HG02623 (cell line): ENCODE measurements around the gene LIMK2.

Experiments used
- ATAC-seq: cut with Tn5 transposase; IDR thresholded peaks from one replicate; pipeline ENCODE4 v1.9.1; 2021; ENCODE audit warnings: moderate library complexity; ENCODE audit not compliant: unreplicated experiment

LIMK2 gene

DNA sequence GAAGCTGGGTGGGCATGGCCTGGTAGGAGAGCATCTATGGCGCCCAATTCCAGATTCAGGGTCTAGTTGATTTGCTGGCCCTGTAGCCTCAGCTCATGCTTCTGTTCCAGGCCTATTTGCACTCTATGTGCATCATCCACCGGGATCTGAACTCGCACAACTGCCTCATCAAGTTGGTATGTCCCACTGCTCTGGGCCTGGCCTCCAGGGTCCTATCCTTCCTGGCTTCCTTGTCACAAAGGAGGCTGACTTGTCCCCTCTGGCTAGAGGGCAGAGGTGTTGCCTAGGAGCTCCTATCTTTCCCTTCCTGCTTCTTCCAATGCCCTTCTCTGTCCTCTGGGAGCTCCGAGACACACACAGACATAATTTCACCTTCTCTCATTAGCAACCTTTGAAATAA lies 58.9 kb downstream of the LIMK2 start:
- no peak for ATAC-seq

DNA sequence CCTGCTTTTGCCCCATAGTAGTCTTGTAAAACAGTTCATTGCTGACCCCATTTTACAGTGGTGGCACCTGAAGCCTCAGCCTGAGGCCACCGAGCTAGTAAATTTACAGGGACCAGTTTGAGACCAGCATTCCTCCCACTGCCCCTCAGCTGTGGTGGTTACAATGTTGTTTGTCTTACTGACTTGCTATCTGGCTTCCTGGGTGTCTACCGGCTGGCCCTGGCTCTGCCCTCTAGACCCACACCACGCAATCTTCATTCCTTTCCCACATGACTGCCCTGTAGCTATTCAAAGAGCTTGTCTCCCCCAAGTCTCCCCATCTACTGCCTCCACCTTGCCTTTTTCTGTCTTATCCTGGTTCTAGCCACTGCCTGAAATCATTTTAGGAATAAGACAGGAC lies 59.4 kb downstream of the LIMK2 start:
- no peak for ATAC-seq

DNA sequence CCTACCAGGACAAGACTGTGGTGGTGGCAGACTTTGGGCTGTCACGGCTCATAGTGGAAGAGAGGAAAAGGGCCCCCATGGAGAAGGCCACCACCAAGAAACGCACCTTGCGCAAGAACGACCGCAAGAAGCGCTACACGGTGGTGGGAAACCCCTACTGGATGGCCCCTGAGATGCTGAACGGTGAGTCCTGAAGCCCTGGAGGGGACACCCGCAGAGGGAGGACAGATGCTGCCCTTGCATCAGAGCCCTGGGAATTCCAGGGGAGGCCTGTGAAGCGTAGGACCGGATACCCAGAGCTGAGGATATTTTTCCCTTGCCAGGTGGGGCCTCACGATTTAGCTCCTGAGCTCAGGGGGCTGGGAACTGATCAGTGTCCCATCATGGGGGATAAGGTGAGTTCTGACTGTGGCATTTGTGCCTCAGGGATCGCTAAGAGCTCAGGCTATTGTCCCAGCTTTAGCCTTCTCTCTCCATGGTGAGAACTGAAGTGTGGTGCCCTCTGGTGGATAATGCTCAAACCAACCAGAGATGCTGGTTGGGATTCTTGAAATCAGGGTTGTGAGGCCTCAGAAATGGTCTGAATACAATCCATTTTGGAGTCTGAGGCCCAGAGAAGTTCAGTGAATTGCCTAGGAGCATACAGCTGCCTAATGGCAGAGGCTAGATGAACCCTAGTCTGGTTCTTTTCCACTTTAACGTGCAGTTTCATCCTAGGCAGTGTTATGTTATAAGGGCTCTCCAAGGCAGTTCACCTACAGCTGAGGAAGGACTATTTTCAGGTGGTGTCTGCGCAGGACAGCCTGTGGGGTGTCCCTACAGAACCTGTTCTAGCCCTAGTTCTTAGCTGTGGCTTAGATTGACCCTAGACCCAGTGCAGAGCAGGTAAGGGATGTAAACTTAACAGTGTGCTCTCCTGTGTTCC lies 60.7 kb downstream of the LIMK2 start:
- ATAC-seq, result no peak

DNA sequence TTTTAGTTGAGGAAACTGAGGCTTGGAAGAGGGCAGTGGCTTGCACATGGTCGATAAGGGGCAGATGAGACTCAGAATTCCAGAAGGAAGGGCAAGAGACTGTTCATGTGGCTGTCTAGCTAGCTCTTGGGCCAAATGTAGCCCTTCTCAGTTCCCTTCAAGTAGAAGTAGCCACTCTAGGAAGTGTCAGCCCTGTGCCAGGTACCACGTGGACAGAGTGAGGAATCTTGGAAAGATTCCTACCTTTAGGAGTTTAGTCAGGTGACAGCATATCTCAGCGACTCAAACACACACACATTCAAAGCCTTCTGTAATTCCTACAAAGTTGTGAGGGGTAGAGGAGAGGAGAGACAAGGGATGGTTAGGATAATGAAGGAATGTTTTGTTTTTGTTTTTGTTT lies 61.9 kb downstream of the LIMK2 start:
- no peak for ATAC-seq

DNA sequence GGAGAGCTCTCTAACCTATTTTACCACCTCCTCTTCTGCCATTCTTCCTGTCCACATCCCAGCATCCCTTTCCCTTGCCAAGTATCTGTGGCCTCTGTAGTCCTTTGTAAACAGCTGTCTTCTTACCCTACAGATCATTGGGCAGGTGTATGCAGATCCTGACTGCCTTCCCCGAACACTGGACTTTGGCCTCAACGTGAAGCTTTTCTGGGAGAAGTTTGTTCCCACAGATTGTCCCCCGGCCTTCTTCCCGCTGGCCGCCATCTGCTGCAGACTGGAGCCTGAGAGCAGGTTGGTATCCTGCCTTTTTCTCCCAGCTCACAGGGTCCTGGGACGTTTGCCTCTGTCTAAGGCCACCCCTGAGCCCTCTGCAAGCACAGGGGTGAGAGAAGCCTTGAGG lies 62.9 kb downstream of the LIMK2 start:
- no peak for ATAC-seq

DNA sequence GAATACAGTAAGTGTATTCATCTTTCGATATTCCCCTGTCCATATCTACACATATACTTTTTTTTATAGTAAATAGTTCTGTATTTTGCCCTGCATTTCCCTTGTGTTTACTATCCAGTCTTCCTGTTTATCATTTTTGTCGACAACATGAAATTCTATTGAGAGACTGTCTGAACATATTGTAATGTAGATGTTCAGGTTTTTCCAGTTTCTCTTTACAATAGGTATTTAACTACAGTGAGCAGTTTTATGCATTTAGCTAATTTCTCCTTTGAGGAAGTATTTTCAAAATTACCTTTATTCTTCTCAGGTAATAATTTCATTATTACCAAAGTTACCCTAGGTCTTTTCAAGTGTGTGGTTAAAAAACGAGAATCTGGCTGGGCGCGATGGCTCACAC lies 63.5 kb downstream of the LIMK2 start:
- ATAC-seq, result no peak

DNA sequence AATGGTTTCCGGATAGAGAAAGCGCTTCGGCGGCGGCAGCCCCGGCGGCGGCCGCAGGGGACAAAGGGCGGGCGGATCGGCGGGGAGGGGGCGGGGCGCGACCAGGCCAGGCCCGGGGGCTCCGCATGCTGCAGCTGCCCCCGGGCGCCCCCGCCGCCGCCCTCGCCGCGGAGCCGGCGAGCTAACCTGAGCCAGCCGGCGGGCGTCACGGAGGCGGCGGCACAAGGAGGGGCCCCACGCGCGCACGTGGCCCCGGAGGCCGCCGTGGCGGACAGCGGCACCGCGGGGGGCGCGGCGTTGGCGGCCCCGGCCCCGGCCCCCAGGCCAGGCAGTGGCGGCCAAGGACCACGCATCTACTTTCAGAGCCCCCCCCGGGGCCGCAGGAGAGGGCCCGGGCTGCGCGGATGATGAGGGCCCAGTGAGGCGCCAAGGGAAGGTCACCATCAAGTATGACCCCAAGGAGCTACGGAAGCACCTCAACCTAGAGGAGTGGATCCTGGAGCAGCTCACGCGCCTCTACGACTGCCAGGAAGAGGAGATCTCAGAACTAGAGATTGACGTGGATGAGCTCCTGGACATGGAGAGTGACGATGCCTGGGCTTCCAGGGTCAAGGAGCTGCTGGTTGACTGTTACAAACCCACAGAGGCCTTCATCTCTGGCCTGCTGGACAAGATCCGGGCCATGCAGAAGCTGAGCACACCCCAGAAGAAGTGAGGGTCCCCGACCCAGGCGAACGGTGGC lies 64.5 kb downstream of the LIMK2 start:
- ATAC-seq, result no peak

DNA sequence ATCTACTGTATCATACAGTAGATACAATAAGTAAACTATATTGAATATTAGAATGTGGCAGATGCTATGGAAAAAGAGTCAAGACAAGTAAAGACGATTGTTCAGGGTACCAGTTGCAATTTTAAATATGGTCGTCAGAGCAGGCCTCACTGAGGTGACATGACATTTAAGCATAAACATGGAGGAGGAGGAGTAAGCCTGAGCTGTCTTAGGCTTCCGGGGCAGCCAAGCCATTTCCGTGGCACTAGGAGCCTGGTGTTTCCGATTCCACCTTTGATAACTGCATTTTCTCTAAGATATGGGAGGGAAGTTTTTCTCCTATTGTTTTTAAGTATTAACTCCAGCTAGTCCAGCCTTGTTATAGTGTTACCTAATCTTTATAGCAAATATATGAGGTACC lies 65.6 kb downstream of the LIMK2 start:
- ATAC-seq, result no peak

DNA sequence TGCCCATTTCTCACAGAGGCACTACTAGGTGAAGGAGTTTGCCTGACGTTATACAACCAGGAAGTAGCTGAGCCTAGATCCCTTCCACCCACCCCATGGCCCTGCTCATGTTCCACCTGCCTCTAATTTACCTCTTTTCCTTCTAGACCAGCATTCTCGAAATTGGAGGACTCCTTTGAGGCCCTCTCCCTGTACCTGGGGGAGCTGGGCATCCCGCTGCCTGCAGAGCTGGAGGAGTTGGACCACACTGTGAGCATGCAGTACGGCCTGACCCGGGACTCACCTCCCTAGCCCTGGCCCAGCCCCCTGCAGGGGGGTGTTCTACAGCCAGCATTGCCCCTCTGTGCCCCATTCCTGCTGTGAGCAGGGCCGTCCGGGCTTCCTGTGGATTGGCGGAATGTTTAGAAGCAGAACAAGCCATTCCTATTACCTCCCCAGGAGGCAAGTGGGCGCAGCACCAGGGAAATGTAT lies 66.1 kb downstream of the LIMK2 start:
- no peak for ATAC-seq

DNA sequence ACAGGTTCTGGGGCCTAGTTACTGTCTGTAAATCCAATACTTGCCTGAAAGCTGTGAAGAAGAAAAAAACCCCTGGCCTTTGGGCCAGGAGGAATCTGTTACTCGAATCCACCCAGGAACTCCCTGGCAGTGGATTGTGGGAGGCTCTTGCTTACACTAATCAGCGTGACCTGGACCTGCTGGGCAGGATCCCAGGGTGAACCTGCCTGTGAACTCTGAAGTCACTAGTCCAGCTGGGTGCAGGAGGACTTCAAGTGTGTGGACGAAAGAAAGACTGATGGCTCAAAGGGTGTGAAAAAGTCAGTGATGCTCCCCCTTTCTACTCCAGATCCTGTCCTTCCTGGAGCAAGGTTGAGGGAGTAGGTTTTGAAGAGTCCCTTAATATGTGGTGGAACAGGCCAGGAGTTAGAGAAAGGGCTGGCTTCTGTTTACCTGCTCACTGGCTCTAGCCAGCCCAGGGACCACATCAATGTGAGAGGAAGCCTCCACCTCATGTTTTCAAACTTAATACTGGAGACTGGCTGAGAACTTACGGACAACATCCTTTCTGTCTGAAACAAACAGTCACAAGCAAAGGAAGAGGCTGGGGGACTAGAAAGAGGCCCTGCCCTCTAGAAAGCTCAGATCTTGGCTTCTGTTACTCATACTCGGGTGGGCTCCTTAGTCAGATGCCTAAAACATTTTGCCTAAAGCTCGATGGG lies 66.7 kb downstream of the LIMK2 start:
- no peak for ATAC-seq

DNA sequence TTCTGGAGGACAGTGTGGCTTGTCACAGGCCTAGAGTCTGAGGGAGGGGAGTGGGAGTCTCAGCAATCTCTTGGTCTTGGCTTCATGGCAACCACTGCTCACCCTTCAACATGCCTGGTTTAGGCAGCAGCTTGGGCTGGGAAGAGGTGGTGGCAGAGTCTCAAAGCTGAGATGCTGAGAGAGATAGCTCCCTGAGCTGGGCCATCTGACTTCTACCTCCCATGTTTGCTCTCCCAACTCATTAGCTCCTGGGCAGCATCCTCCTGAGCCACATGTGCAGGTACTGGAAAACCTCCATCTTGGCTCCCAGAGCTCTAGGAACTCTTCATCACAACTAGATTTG lies 67.2 kb downstream of the LIMK2 start:
- ATAC-seq, result no peak

DNA sequence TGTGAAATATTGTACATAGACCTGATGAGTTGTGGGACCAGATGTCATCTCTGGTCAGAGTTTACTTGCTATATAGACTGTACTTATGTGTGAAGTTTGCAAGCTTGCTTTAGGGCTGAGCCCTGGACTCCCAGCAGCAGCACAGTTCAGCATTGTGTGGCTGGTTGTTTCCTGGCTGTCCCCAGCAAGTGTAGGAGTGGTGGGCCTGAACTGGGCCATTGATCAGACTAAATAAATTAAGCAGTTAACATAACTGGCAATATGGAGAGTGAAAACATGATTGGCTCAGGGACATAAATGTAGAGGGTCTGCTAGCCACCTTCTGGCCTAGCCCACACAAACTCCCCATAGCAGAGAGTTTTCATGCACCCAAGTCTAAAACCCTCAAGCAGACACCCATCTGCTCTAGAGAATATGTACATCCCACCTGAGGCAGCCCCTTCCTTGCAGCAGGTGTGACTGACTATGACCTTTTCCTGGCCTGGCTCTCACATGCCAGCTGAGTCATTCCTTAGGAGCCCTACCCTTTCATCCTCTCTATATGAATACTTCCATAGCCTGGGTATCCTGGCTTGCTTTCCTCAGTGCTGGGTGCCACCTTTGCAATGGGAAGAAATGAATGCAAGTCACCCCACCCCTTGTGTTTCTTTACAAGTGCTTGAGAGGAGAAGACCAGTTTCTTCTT lies 67.9 kb downstream of the LIMK2 start:
- no peak for ATAC-seq

DNA sequence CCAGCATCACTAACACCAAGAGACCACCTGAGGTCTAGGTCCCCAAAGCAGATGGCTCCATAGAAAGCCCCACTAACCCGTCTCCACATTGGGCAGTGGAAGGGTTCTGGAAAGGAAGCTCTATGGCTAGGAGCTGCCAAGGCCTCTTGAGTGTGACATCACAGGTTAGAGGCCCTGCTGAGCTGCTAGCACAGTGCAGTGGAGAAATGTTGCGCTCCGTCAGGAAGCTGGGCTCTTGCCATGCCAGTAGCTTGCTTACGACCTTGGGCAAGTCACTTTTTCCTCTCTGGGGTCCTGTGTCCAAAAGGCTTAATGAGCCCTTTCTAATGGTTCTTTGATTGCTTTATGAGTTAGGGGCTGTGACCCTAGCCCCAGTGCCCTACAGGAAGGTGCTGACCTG lies 69.6 kb downstream of the LIMK2 start:
- ATAC-seq, result no peak

DNA sequence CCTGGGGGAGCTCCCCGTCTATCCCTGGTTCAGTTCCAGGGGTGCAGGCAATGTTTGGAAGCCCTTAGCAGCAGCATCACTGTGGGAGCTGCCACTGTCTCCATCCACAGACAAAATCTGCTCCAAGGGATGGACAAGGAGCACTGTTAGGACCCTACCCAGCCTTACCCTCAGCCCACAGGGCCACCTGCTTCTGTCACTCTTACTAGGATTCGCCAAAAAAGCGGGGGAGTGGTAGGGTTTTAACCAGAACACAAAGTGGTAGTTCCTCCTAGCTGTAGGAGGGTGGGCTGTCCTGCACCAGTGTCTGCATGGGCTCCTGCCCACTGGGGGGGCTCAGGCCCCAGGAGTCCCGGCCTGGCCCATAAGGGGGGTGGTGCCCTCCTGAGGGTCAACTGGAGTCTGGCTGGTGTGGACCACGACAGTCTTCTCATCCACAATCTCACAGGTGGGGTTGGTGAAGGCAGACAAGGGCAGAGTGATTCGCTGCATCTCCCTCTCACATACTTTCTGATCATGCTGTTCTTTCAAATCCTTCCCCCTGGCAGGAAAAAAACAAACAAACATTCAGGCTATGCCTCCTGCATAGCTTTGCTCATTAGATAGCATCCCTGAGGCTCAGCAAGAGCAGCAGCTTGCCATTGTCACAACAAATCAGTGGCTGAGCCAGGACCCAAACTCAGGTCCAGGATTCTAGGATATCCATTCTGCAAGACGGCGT lies 70.8 kb downstream of the LIMK2 start:
- no peak for ATAC-seq

DNA sequence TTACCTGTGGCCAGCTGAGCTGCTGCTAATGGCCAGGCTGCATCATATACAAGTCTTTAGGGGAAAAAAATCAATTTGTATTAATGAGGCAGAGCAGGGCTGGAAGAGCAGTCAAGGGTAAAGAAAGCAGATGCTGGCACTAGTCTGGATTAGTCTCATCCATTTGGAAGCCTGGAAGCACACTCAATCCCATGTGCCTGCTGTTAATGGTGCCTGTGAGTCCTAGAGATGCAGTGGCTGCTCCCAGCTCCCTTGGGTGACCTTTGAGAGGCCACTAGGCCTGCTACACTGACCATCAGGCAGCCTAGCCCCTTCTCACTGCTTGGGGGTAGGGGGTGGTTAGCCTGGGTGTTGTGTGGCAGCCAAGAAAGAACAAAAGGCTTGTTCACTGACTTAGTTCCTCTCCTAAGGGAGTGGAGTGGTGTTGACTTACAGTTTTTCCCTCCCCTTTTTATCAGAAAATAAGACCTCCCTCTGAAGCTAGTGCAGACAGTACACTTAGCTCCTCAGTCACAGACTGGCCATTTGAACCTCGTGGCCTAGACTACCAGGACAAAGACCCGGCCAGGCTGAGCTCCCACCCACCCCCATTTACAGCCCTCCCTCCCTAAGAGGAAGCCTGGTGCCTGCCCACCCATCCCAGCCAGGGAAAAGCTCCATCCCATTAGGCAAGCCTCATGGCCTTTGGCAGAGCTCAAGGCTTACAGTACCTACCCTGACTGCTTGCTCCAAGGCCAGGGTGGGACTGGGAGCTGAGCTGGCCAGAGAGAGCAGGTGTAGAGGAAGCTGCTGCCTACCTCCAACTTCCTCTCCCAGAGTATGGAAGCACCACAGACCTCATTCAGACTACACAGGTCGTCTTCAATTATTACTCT lies 72.4 kb downstream of the LIMK2 start:
- no peak for ATAC-seq

DNA sequence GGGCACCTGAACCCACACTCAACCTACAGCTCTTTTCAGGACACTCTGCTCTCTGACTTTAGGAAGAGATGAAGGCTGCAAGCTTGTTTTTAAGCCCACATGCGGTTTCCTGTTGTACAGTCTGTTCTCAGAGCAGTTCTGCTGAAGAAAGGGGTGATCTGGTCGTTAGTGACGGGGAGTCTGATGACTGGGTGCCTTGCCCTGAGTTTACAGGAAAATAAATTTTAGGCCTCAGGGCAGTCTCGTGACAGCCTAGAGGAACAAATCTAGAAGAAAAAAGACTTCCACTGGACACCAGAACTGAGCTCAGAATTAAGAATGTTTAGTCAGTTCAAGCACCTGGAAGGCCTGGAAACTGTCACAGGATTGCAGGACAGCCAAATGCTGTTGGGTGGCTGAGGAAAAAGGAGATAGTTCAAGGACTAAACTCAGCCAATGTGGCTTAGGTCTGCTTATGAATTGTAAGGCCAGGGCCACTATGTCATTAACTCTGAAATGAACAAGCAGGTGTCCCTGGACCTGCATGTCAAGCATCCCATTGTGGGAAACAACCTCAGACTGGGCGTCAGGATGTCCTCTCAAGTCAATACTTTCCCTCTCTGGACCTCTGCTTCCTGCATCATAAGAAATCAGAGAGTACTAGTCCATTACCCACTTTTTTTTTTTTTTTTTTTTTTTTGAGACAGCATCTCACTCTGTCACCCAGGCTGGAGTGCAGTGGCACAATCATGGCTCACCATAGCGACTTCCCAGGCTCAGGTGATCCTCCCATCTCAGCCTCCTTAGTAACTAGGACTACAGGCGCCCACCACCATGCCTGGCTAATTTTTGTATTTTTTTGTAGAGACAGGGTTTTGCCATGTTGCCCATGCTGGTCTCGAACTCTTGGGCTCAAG lies 74.5 kb downstream of the LIMK2 start:
- no peak for ATAC-seq

DNA sequence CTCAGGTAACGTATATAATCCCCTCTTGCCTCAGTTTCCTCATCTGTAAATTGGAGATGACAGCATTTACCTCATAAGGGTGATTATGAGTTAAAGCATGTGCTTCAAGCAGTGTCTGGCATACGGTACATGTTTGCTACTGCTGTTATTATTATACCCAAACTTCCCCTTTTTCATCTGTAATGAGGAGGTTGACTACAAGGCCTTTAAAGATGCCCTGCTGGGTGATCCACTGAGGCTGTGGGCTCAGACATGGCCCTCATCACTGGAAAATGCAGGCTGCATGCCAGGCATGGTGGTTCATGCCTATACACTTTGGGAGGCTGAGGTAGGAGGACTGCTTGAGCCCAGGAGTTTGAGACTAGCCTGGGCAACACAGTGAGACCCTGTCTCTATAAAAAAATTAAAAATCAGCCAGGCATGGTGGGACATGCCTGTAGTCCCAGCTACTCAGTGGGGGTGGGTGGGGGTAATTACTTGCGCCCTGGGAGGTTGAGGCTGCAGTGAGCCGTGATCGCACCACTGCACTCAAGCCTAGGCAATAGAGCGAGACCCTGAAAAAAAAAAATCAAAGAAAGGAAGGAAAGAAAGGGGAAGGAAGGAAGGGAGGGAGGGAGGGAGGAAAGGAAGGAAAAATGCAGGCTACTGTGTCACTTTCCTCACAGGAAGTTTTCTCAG lies 75.9 kb downstream of the LIMK2 start:
- no peak for ATAC-seq
